ACC112 (cell line): ENCODE results near the gene LRRFIP1.

Experiments used
- H2AFZ ChIP-seq: fragments of 200-600 bp; sonication (generic); one replicate; pipeline ENCODE4 v1.6.0; 2017; ENCODE audit warnings: antibody characterized with exemption, low read length; ENCODE audit not compliant: unreplicated experiment
- H3K27ac ChIP-seq: fragments of 200-600 bp; sonication (generic); 2 replicates; pipeline ENCODE4 v1.5.1; 2014; ENCODE audit warnings: low read depth, mild to moderate bottlenecking, antibody characterized with exemption, low read length, moderate library complexity
- H3K27me3 ChIP-seq: fragments of 200-600 bp; sonication (generic); 2 replicates; pipeline ENCODE4 v1.6.1; 2014; ENCODE audit warnings: mild to moderate bottlenecking, antibody characterized with exemption, low read length, moderate library complexity, mixed read lengths; ENCODE audit not compliant: insufficient read depth
- H3K36me3 ChIP-seq: fragments of 200-600 bp; sonication (generic); 2 replicates; pipeline ENCODE4 v1.6.1; 2016; ENCODE audit warnings: mild to moderate bottlenecking, antibody characterized with exemption, low read length, moderate library complexity, mixed read lengths; ENCODE audit not compliant: insufficient read depth
- H3K4me1 ChIP-seq: fragments of 200-600 bp; sonication (generic); one replicate; pipeline ENCODE4 v1.6.1; 2016; ENCODE audit warnings: low read length, mixed read lengths; ENCODE audit not compliant: insufficient read depth, unreplicated experiment, control insufficient read depth
- H3K4me3 ChIP-seq: fragments of 200-600 bp; sonication (generic); 2 replicates; pipeline ENCODE4 v1.5.1; 2014; ENCODE audit warnings: mild to moderate bottlenecking, low read depth, low read length
- H3K79me2 ChIP-seq: fragments of 200-600 bp; sonication (generic); one replicate; pipeline ENCODE4 v1.6.0; 2016; ENCODE audit warnings: low read length; ENCODE audit not compliant: control insufficient read depth, unreplicated experiment, insufficient read depth

Gene LRRFIP1

DNA sequence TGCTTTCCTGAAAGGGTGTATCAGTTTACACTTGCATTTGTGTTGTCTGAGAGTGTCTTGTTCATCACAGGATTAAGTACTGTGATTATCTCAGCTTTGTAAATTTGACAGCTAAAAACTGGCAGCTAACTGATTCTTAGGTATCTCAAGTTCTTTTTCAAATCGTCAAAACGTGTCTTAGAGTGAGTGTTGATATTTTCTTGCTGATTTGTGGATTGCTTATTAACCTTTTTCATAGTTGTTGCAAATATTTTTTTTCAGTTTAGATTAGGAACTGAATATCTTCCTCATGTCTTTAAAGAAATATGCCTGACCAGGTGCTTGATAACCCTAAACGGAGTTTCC, 41.9 kb downstream of the LRRFIP1 start:
- Histone ChIP-seq H3K79me2 (no peaks in the 10 kb centered on the region), H3K4me3 (peak overlapping the region; percentile 52; the same call in 1 of the 2 replicates), H3K36me3 (no peaks in the 10 kb centered on the region), H3K27me3 (no peaks in the 10 kb centered on the region), H2AFZ (peak overlapping the region; percentile 76), H3K27ac (peak overlapping the region; percentile 86), H3K4me1 (peaks cover 32% of the 10 kb centered on the region)

DNA sequence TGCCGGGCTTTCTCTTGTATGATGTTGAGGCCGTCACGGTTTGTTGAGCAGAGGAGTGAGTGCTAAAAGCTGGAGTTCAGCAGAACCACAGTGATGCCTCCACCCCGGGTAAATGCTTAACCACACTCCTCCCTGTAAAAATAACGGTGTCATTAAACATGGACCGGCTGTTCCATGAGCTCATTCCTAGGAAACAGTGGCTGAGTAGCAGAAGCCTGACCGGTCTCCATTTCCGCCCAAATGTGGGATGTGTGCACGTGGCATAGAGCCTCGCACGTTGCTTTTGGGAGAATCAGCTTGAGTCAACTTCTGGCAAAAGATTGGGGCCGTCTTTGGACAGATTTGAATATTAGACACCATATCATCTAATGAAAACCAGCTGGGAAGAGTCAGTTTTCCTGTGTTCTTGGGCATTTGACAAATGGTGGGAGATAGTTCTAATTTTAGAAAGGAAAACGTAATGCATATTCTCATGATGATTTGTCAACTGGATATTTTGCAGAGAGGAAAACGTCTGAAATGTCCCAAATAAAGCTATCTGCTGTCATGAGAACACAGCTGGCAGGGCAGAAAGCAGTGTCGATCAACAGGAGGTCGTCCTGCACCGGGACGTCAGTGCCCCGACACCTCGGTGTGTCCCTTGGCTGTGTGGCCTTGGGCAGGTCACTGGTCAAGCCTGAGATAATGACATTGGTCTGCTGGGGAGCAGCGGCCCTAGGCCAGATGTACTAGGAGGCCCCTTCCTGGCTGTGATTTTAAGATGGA, 42.4 kb downstream of the LRRFIP1 start:
- H3K36me3 ChIP-seq: no peaks in the 10 kb centered on the region
- H3K27ac ChIP-seq: peak overlapping the region; percentile 86
- no peaks in the 10 kb centered on the region for H3K27me3 ChIP-seq
- H3K79me2 ChIP-seq: no peaks in the 10 kb centered on the region
- peak overlapping the region; percentile 52 for H3K4me3 ChIP-seq
- peak overlapping the region; percentile 76 for H2AFZ ChIP-seq
- H3K4me1 ChIP-seq: peaks cover 38% of the 10 kb centered on the region

DNA sequence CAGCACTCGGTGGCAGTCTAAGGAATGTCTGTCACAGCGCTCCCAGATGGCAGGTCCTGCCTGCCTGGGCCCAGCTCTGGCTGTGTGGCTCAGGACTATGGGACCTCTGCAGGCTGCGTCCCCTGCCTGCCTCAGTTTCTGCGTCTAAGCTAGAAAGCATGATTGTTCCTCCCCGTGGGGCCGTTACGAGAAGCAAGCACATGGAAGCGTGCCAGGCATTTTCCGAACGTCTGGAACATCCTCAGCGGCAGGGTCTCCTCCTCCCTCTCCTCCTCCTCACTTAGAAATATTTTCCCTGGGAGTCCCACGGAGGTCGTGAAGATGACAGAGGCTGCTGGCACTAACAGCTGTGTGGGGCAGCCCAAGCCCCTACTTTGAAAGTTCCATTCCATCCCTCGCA, 43.3 kb downstream of the LRRFIP1 start:
- Histone ChIP-seq H3K4me3 (no peak overlapping the region), H3K27ac (peak overlapping the region; percentile 86), H3K27me3 (no peaks in the 10 kb centered on the region), H2AFZ (no peak overlapping the region), H3K4me1 (peaks cover 46% of the 10 kb centered on the region), H3K36me3 (no peaks in the 10 kb centered on the region), H3K79me2 (no peaks in the 10 kb centered on the region)

DNA sequence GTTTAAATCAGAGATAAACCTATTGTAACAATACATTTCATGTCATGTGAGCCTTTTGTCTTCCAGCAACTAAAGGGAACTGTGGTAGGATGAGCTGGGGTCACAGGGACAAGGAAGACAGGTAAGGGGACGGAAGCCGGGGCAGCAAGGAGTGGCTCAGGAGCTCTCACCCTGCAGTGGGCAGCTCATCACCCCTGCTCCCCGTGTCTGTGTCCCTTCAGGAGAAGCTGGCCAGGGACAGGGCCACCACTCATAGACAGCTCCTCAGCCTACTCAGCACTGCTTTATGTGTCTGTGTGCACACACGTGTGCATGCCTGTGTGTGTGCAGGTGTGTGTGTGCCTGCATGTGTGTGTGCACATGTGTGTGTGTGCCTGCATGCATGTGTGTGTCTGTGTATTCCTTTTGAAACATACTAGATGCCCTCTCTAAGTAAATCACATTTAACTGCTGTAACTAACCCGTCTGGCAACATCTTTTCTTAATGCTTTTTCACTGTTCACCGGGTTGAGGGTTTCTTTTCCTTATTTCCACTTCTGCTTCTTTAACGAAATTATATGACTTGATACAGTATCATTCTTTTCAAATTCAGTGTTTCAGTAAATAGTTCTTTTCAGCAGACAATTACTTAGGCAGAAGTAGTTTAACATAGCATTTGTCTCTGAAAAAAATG, 44.2 kb downstream of the LRRFIP1 start:
- Histone ChIP-seq H2AFZ (no peak overlapping the region), H3K27me3 (no peaks in the 10 kb centered on the region), H3K4me3 (no peak overlapping the region), H3K36me3 (no peaks in the 10 kb centered on the region), H3K27ac (no peak overlapping the region), H3K79me2 (no peaks in the 10 kb centered on the region), H3K4me1 (peaks cover 47% of the 10 kb centered on the region)

DNA sequence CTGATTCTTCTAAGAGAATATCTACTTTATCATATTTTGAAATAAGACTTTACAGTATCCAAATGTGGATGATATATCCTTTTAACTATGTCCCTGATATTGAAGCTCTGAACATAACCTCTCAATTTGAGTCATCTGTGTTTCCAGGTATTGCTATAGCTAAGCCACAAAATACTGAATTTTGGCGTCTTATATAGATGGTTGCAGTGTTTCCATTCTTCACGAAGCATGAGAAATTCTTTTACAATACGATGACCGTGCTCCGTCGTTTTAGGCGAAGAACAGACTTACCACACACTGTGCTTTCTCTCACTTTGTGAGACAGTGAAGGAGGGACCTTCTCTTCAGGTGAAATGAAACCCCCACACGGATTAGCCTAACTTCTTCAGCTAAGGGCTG, 45.3 kb downstream of the LRRFIP1 start:
- no peaks in the 10 kb centered on the region for H3K79me2 ChIP-seq
- no peaks in the 10 kb centered on the region for H3K36me3 ChIP-seq
- H3K27ac ChIP-seq: no peak overlapping the region
- no peaks in the 10 kb centered on the region for H3K27me3 ChIP-seq
- peaks cover 54% of the 10 kb centered on the region for H3K4me1 ChIP-seq
- H2AFZ ChIP-seq: no peak overlapping the region
- H3K4me3 ChIP-seq: no peak overlapping the region

DNA sequence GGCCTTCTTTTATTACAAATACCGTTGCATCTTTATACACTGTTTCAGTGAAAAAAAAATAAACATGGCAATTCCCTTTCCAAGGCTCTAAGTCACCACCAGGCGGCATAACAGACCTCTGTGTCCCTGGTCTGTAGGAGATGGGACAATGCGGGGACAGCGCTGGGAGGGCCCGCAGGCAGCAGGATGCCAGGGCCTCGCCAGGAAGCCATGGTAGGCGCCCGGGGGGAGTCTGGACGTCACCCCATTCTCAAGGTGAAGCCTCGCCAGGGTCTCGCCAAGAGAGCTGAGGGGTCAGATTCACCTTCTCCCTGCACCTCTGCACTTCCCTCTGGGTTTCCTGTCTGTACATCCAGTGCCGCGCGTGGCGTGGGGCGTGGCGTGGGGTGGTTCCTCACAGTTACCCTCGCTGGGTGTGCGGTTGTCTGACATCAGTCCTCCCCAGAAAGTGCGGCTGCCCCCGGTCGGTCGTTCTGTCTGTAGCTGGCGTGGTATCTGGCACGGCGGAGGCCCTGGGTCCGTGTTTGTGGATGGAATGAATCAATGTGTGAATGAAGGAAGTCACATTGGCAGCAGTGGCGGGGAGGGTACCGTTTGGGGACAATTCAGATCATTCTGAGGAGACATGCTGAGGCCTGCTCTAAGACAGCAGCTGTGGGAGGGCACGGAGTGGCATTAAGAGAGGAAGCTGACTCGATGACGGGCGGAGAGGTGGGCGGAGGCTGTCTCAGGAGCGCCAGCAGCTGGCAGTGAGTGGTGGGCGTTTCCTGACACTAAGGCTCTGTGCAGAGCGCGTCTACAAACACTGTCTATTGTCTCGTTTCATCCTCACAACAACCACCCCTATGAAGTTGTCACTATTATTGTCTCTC, 46.0 kb downstream of the LRRFIP1 start:
- Histone ChIP-seq H3K36me3 (no peaks in the 10 kb centered on the region), H3K4me1 (peaks cover 57% of the 10 kb centered on the region), H3K79me2 (no peaks in the 10 kb centered on the region), H3K4me3 (no peak overlapping the region), H2AFZ (no peak overlapping the region), H3K27ac (no peak overlapping the region), H3K27me3 (no peaks in the 10 kb centered on the region)

DNA sequence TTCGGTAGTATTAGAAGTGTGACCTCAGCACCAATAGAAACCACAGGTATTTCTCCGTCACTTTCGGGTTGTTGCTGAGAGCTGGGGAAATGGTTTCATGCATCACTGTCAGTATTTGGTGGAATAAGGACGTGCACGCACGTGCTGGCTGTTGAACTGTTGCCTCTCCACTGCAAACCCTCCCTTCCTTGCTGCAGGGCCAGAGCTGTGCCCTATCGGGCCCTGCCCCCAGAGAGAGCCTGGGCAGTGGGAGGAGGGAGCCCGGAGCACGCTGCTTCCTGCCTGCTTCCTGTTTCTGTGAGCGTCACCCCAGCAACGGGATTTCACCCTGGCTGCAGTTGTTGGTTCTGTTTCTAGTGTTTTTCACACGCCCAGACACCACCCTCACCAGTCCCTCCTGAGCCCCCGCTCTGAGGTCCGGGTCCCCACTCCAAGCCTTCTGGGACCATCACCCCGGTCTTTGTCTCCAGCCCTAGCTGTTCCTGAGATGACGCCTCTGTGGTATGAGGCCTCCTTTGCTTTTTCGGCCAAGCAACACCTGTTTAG, 47.4 kb downstream of the LRRFIP1 start:
- H3K36me3 ChIP-seq: no peaks in the 10 kb centered on the region
- no peak overlapping the region for H2AFZ ChIP-seq
- peak overlapping the region; percentile 56 for H3K27ac ChIP-seq
- H3K4me1 ChIP-seq: peaks cover 54% of the 10 kb centered on the region
- no peaks in the 10 kb centered on the region for H3K27me3 ChIP-seq
- peaks cover 2% of the 10 kb centered on the region for H3K79me2 ChIP-seq
- H3K4me3 ChIP-seq: no peak overlapping the region

DNA sequence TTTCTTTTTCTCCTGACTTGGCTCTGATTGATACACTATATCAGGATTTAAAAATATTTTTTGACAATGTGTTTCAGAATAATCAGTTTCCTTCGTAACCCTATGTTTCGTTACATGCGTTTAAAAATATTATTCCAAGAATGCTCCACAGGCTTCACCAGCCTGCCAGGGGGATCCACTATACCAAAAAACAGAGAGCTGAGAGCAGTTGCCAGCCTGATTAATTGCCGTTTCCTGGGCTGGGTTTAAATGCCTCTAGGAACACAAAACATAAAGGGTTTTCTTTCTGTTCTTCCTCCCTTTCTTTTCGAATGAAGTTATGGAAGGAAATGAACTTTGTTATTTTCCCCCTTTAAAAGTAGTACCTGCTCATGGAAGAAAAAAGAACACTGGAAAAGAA, 47.9 kb downstream of the LRRFIP1 start:
- no peak overlapping the region for H2AFZ ChIP-seq
- H3K4me3 ChIP-seq: no peak overlapping the region
- H3K36me3 ChIP-seq: no peaks in the 10 kb centered on the region
- H3K27ac ChIP-seq: peak overlapping the region; percentile 56
- peaks cover 49% of the 10 kb centered on the region for H3K4me1 ChIP-seq
- peaks cover 2% of the 10 kb centered on the region for H3K79me2 ChIP-seq
- no peaks in the 10 kb centered on the region for H3K27me3 ChIP-seq

DNA sequence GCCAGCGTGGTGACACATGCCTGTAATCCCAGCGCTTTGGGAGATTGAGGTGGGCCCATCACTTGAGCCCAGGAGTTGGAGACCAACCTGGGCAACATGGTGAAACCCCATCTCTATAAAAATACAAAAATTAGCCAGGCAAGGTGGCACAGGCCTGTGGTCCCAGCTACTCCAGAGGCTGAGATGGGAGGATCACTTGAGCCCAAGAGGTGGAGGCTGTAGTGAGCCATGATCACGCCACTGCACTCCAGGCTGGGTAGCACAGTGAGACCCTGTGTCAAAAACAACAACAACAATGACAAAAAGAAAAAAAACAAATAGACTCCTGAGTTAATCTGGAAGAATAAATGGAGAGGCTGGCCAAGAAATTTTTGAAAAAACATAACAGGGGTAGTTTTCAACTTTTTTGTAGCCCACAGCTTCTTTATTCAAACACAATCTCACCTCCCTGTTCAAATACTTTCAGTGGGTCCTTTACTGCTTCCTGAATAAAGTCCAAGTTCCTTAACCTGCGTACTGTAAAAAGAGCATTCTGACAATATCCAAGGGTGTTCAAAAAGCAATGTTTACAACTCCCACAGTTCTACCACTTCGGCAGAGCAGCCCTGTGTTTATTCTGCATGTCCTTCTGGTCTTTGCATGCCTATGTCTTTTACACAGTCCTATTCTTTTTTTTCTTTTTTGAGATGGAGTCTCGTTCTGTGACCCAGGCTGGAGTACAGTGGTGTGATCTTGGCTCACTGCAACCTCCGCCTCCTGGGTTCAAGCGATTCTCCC, 53.5 kb downstream of the LRRFIP1 start:
- peaks cover 14% of the 10 kb centered on the region for H3K4me1 ChIP-seq
- no peaks in the 10 kb centered on the region for H3K27me3 ChIP-seq
- no peaks in the 10 kb centered on the region for H3K36me3 ChIP-seq

DNA sequence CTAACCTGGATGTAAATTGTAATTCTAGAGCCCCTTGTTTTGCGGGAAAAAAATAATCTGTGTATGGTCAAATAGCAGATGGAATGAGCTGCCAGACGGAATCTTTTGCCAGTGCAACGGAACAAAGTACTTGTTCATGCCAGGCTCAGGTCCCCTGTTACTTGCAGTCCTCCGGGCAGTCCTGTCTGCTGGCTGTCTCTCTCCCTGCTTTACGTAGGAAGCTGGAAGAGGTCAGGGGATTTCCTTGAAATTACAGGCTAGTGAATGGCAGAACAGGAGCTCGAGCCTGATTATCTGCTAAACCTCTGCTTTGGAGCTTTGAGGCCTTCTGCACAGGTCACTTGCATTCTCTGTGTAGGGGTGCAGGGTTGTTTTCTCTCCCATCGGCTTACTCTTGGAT, 54.8 kb downstream of the LRRFIP1 start:
- Histone ChIP-seq H3K27ac (no peak overlapping the region), H3K27me3 (no peaks in the 10 kb centered on the region), H3K4me3 (no peak overlapping the region), H2AFZ (no peak overlapping the region), H3K79me2 (peaks cover 2% of the 10 kb centered on the region), H3K4me1 (peaks cover 20% of the 10 kb centered on the region), H3K36me3 (no peaks in the 10 kb centered on the region)

More for the DNA sequence above, 53.5 kb downstream of the LRRFIP1 start:
- Histone ChIP-seq H3K79me2 (peaks cover 2% of the 10 kb centered on the region), H3K27ac (no peak overlapping the region), H2AFZ (no peak overlapping the region), H3K4me3 (no peak overlapping the region)
